CD4-positive, alpha-beta T cell treated with Interleukin-10 for 1 hour (primary cell): ENCODE results near the gene ARMC3.
"Not testable (repeated sequence)": the region's sequence is repeated elsewhere in the genome, so short reads cannot be mapped to it uniquely, and the experiment has no call there.

ENCODE experiments used
- DNase-seq: peaks from one replicate; pipeline ENCODE4 v3.0.0-alpha.2; 2020

ARMC3 gene

DNA sequence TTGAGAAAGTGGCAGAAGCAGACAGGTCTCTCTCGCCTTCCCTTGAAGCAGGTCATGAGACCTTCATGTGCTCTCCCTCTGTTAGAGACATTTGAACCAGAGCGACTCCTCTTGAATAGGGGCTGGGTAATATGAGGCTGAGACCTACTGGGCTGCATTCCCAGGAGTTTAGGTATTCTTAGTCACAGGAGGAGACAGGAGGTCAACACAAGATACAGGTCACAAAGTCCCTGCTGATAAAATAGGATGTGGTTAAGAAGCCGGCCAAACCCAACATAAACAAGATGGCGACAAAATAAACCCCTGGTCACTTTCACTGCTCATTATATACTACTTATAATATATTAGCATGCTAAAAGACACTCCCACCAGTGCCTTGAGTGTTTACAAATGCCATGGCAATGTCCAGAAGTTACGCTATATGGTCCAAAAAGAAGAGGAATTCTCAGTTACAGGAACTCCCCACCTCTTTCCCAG lies 124.0 kb downstream of the ARMC3 start:
- DNase-seq, result no peak

DNA sequence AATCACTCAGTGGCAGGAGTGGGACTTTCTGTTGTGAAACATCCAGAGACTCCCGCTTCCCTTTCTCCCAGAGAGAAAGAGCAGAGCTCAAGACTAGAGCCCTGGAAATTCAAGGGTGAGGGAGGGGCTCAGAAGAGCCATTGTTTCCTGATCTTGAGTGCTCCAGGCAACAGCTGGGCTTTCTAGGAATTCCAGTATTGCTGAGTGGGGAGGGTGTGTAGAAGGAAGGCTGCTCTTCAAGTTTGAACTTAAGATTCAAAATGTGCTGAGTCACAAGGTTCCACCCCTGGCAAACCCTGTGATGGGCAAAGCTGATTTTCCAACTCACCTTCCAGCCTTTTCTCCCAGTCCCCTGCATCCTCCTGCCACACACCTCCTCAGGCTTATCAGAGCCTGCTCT lies 125.2 kb downstream of the ARMC3 start:
- DNase-seq, result no peak

DNA sequence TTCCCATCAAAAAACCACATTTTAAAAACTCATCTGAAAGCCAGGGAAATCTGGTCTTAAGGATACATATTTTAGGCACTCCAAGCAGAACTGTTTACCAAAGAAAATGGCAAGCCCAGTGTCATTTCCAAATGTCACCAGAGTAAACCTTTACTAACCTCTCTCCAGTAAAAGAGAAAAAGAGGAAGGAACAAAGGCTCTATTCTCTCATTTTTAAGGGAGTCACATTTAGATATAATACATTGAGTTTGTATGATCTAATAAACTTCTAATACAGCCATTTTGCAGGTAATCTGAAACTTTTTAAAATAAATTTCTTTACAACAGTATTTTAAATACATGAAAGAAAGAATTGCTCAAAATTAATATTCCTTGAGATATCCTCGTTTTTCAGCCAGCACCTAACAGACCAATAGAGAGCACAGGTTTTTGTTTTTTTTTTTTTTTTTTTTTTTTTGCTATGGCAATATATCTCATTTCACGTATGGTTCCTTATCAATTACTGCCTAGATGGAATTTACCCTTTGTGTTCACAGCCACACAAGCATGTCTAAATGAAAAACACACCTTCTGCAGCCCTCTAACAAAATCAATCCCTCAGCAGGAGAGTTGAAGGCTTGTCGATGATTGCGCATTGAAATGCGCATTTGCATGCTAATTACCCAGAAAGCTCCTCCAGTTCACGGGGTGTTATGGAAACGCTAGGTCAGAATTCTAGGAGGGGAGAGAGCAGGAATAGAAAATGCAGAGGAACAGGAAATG lies 127.8 kb downstream of the ARMC3 start:
- DNase-seq, result no peak

DNA sequence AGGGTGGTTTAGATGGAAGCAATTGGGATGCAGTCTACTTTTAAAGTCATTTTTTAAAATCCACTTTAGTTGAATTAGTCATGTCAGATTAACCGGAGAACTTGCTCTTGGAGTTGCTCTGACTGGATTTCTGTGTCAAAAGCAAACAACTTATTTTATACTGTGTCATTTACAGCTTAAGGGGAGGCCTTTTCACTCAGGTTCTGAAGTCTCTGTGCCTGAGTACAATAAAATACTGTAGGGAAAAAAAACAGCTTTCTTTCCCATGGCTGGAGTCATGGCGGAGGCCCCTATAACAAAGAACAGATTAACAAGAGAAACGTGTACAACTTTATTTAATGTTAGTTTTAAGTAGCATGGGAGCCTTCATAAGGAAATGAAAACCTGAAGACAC lies 128.3 kb downstream of the ARMC3 start:
- DNase-seq, result no peak

DNA sequence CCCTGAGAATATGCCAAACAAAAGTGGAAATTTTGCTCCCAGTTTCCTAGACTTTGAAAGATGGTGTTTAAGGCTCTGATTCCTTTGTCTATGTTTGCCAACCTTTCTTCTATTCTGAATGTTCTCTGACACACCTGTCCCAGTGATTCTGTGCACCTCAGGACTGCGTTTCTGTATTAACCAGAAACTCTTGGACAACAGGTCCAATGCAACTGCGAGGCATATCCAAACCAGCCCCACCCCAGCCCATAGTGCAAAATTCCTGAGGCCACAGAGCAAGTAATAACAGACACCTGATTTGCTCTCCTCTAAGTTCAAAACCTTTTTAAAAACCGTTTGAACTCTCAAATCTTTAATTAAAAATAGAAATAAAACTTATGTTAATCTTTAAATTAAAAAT lies 130.5 kb downstream of the ARMC3 start:
- DNase-seq, result no peak

DNA sequence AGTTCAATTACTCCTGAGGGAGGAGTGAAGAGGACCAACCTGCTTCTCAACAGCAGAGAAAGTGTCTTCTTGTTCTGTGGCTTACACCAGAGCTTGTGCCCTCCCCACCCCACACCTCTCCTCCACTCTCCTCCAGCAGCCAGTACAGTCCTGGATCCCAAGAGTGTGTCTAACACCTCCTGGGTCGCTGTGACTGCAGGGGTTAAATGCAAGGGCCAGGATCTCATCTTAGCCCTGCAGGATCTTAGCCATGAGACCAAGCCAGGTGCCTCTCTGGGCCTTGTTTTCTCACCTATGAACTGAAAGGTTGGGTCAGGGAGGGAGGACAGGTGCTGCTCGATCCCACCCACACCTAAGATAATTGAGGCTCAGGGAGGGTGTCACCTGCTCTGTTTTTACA lies 133.1 kb downstream of the ARMC3 start:
- no peak for DNase-seq

DNA sequence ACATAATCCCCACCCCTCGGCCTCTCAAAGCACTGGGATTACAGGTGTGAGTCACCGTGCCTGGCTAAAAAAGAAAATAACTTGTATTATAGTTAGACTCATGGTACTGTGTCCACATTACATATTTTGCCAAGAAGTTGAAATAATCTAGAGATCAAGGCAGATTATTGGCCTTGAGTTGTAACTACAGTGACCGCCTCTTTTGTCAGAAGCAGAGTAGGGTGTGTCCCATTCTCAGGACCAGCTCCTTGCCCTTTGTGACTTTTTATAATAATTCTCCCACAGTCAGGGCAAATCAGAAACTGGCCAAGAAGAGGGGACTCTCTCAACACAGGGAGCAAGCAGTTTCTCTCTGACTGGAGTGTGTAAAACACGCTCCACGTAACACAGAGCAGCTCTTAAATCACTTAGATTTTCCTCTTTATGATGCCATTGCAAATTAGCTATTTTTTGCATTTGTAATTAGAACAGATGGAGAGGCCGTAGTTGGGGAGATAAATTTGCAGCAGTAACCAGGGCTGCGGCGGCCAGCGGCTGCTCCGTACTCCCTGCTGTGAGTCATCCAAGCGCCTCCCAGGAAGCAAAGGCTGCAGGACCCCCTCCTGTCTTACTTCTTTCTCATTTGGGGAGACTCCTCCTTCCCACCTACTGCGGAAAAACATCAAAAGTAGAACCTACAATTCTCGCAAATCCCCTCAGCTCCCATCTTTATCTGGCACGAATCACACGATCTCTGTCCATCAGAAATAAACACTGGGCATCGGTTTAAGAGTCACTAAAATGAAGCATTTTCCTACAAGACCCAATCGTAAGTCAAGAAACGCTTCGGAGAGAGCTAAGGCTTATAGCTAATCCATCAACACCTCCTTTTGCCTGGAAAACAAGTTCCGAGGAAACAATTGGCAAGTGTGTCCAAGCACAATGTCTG lies 135.5 kb downstream of the ARMC3 start:
- DNase-seq, result no peak

DNA sequence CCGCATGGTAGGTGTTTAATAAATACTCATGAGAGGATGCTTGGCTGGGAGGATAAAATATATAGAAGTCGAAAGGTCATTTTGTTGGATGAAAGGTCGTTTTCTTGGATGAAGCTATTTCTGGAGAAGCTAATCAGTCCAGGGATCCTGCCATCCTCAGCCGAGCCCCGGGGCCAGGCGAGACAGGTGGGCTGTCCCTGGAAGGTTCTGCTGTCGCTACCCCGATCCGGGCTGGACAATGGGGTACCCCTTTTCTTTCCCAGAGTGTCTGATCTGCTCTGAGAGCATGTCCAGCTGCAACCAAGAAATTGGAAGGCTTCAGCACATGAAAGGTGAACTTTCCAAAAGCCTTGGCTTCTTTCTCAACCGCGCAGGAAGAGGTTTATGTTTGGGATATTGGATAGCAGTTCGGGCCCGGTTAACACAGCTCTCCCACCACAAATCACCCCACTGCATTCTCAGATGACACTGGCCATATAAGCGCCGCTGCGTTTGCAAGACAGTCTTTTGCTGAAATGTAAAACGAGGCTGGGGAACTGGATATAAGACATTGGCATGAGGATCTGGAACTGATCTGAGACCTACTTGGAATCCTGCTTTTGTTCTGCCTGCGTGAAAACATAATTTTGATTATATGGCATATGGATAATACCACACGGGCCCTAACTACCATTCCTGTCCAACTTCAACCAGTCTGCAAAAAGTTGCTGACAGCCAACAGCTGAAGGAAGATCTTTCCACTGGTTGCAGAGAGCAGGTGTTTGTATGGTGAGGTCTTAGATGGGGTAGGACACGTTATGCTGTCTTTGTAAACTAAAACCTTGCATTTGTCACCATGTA lies 136.3 kb downstream of the ARMC3 start:
- DNase-seq, result no peak

DNA sequence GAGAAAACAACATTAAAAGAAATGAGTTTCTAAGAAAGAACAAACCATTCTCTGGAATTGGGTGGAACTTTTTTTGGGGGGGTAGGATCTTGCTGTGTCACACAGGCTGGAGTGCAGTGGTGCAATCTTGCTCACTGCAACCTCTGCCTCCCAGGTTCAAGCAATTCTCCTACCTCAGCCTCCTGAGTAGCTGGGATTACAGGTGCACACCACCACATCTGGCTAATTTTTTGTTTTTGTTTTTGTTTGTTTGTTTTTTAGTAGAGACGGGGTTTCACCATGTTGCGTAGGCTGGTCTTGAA lies 136.9 kb downstream of the ARMC3 start:
- not testable (repeated sequence) for DNase-seq

DNA sequence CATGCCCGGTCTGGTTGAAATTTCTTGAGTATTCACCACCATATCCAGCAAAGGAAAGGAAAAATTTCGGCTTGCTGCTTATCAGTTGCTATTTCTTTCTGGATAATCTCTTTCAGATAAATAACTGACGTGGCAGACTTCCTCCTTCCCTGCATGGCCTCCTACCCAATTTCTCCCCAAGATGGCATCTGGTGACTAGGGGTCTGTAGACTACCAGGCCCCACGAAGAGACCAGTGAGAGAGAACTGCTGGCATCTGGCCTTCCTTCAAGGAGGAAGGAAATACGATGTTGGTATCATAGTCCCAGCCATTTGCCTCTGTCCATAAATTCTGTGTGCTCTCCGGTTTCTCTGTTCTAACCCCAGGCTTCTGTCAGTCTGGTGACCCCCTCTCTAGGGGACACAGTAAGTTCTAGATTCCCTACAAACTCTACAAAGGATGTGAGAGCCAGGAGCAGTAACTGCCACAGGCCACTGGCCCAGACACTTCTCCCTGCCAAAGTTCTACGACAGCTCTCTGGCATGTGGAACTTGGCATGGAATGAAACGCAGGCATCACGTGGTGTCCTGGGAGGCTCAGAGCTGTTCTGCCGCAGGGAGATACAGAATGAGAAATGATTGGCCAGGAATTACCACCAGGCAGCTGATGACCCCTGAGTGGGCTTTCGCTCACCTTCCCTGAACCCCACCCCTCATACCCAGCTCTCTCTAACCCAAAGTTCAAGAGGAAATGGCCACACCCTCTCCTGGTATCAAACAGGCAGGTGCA lies 137.5 kb downstream of the ARMC3 start:
- no peak for DNase-seq

DNA sequence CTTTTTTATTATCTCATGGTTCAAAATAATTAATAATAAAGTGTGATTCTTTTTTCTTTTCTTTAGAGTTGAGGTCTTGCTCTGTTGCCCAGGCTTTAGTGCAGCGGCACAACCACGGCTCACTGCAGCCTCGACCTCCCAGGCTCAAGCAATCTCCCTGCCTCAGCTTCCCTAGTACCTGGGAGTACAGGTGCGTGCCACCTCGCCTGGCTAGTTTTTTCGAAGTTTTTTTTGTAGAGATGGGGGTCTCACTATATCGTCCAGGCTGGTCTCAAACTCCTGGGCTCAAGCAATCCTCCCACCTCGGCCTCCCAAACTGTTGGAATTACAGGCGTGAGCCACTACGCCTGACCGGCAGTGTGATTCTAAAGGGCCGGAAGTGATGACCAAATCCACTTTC lies 139.5 kb downstream of the ARMC3 start:
- no peak for DNase-seq

DNA sequence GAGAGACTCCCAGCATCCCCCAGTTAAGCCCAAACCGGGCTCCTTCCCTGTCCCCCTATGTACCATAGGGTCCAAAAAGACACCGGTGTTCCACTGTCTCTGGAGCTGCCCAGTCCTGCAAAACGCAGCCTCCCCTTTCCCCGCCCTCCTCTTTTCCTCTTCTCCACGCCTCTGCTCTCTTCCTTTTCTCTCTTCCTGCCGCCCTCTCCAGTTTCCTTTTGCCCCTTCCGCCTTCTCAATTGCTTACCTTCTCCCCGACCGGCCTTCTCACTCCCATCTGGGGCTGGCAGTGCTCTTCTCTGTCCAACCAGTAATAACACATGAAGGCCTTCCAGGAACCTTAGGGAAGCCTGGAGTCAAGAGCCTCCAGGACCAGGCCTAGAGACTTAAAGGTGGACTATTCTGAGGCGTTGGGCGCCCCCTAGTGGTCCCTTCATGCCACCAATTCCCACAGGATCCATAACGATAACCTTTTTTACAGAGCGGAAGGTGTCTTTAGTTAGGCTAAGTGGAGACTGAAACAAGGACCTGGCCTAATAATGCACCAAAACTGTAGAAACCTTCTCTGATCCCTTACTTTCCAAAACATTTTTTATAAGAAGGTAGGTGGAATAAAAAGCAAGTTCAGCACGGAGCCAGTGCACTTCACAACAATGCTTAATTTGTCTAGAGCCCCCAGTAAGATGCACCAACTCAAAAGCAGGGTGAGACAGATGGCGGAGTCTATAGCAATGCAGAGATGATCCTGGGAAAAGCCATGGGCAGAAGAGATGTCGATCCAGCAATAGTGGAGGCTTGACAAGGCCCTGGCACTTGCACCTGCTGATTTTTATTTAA lies 140.3 kb downstream of the ARMC3 start:
- peak; percentile 65 for DNase-seq

DNA sequence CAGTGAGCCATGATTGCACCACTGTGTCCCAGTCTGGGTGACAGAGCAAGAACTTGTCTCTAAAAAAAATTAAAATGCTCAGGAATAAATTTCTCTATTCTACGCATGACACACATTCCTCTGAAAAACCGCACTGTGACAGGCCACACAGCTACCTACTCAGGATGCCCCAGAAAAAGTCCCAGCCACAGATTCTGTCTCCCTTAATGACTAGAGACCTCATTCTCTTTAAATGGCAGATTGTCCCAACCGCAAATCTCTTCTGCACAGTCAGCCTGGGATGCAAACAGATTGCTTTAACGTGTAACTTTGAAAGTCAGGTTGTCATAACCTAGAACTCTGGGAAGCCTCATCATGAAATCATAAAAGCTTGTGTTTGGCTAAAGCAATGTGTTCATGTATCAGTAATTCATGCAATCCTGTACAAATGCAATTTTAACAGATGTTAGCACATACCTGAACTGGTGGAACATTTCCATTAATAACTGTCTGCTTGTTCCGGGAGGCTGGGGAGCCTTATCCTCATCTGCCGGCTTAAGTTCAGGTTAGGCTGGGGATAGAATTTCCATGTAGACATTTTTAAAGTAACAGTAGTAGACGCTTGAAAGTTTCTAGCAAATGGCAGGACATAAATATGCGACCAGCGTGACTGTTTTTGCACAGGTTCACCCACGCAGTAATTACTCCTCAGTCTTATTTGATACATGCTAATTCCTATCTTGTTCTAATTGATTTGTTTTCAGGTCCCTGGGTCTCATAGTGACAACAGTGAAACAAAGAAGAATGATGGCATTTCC lies 141.4 kb downstream of the ARMC3 start:
- no peak for DNase-seq

DNA sequence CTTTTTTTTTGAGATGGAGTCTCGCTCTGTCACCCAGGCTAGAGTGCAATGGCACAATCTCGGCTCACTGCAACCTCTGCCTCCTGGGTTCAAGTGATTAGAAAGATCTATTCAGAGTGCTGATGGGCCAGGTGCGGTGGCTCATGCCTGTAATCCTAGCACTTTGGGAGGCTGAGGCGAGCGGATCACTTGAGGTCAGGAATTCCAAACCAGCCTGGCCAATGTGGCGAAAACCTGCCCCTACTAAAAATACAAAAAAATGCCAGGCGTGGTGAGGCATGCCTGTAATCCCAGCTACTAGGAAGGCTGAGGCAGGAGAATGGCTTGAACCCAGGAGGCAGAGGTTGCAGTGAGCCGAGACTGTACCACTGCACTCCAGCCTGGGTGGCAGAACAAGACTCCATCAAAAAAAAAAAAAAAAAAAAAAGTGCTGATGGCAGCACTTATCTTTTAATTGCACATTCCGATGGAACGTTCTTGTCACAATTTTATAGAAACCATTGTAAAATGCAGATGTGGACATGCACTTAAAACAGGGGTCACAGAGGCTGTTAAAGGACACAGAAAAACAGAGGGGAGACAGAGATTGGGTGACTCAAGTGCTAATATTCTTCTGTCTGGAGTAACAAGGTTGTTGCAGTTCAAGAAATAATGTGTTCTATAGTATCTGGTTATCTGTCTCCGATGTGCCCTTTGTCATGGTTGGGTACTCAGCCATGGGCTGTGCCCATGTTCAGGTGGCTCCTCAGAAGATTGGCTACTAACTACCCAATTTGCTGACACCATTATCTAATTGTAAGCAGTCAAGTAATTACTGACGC lies 142.4 kb downstream of the ARMC3 start:
- DNase-seq, result not testable (repeated sequence)

DNA sequence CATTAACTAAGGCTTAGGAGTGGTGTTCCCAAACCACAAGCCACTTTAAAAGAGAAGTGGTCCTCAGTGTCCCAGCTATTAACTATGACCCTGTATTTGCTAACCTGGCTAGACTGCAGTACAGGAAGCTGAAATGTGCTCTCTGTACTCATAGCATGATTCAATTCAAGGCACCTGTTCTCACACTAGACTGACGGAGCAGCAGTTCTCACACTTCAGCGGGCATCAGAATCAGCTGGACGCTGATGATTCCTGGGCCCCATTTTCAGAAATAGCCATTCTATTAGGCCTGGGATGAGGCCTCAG lies 143.0 kb downstream of the ARMC3 start:
- DNase-seq, result no peak

DNA sequence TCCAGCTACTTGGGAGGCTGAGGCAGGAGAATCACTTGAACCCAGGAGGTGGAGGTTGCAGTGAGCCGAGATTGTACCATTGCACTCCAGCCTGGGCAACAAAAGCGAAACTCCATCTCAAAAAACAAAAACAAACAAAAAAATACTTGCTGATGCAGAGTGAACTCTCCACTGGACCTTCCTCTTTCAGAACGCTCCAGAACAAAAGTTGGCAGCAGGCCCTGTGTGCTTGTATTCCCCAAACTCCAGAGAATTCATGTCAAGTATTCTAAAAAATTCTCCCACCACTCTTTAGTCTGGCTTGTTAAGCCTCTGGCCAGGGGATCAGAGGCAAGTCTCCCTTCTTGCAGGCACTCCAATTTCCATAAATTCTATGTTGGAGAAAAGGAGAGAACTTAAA lies 144.7 kb downstream of the ARMC3 start:
- DNase-seq, result not testable (repeated sequence)

DNA sequence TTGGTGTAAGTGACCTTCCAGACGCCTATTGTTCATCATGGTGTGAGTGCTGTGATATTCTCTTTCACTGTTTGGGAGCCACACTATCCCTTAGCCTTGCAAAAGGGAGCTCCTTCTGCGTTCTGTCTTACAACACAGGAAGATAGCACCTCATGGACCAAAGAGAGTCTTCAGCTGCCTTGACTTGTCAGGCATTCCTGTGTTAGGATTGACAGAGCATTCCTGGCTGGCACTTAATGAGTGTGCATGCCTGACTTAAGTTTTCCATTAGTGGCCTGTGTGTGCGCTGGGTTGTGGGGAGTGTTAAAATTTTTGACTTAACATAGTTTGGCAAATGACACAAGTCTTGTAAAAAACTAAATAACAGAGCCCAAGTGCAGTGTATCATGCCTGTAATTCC lies 145.7 kb downstream of the ARMC3 start:
- no peak for DNase-seq

DNA sequence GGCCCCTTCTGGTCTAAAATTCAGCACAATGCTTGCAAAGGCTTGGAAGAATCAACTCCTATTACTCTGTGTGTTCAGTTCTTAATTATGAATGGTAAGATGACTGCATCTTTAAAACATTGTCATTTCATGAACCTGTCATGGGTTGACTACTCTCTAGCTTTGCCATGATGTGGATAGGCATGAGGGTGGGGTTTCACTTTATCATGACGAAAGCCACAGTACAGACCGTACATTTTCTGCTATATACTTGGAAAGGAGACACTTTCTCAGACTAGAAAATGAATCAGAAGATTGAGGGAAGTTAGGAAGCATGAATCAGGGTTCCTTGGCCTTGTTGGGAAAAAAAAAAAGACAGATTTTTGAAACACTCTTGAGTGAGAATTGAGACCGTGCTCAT lies 147.8 kb downstream of the ARMC3 start:
- no peak for DNase-seq

DNA sequence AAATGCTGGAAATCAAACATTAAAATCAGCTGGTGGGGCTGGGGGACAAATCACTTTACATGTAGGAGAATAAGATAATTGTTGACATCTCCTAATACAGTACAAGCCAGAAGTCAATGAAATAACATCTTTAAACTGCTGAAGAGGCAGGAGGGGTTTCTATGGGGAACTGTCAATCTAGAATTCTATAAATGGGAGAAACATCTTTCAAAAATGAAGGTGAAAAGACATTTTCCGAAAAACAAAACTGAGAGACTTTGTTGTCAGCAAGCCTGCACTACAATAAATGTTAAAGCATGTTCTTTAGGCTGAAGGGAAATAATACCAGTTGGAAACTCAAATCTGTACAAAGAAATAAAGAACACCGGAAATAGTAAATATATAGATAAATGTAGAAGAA lies 150.3 kb downstream of the ARMC3 start:
- DNase-seq, result no peak

DNA sequence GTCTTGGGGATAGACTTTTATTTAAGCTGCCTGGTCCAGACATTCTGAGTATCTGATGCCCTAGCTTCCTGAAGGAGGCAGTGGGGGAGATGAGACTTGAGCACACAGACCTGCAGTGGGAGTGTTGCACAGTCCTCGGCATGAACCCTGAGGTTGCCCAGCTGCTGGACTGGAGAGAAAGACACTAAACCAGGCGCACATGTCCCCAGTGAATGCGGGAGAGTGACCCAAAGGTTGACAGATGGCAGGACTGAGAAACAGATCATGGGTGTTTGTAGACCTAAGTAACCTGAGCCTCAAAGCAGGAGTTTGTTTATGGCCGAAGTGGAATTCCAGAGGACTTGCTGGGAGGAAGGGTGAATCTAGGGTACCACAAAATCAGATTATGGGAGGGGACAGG lies 151.8 kb downstream of the ARMC3 start:
- DNase-seq, result no peak
